ENCODE results near the gene SYT11.
A peak's percentile ranks its signal among the peaks of the same experiment; 100 is the strongest.

DNA sequence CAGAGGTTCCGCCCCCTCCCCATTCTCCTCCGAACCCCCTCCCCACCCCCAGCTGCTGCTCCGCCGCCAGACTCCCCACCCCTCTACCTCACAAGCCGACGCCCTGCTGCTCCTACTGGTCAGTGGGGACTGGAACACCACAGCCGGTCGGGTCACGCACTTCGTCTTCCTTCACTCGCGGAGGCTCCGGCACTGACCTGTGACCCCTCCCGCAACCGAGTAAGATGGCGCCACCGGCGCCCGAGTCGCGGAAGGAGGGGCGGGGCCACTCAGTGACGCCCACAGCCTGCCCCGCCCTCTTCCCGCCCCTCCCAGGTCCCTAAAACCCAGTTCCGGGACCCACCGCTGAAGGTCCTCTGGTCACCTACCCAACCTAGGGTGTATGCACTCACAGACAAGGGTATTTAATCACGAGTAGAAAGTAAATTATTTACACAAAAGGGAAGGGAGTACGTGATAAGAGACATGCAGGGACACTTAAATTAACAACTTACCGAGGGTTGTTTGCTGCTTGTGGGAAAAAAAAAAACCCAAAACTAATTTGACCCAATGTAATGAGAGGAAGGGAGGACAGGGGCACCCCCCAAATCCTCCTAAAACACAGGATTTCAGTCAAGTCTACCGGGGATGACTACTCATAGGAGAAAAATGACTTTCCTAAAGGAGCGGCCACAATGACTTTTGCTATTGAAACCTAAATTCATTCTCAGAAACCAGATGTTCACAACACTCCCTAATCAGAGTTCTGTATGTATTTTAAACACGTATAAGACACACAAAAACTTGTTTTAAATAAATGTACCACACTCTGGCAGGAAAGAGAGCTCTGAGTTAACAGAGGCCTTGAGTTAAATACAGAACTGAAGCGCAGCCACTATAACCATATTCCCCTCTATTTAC lies 52.0 kb downstream of the SYT11 start, which contains the start of gene RIT1:
- peak; percentile 88 for TF ChIP-seq POLR2AphosphoS5 (IDR thresholded peaks at IDR 0.05; ENCODE audit: low read depth, low read length)
- TF ChIP-seq POLR2A (IDR thresholded peaks at IDR 0.05; ENCODE audit: low read depth, low read length), result peak; percentile 83
- TF ChIP-seq TAF1 (IDR thresholded peaks at IDR 0.05; ENCODE audit: low read depth, low read length), result 0 out of 2 replicates have a peak, but pooled peaks have one; percentile 30
- no peak for TF ChIP-seq SPI1 (IDR thresholded peaks at IDR 0.05; ENCODE audit: low read depth, low read length)
- TF ChIP-seq PAX5 (IDR thresholded peaks at IDR 0.05; ENCODE audit: insufficient read depth, low read length, severe bottlenecking), result peak; percentile 53
